ENCODE data around the gene CTDP1. TPM values are rescaled to one million over a fixed set of nuclear protein-coding genes. Genes with fewer than 3 reads are reported as not detected.

Gene CTDP1
- total RNA-seq, 1 experiment from 2014 or later, result 31.7 TPM

GRCh38 chr18:79659733-79660132, 19.9 kb upstream of the CTDP1 start:
- Histone ChIP-seq H2AFZ (ENCODE audit: low read length) (no peak overlapping the region), H3F3A (ENCODE audit: low read length, unreplicated experiment) (no peaks in the 10 kb centered on the region), H3K9me2 (replicated peaks; ENCODE audit: low read length) (no peaks in the 10 kb centered on the region), H3K9ac (ENCODE audit: low read length) (no peak overlapping the region), H3K9me3 (ENCODE audit: low read length) (no peaks in the 10 kb centered on the region), H3K79me2 (ENCODE audit: low read length) (no peaks in the 10 kb centered on the region), H3K4me1 (ENCODE audit: insufficient read depth, low read length) (peaks cover under 1% of the 10 kb centered on the region; the same call in 1 of the 2 replicates), H3K4me2 (ENCODE audit: low read length) (no peak overlapping the region), H3K4me3 (ENCODE audit: low read length) (no peak overlapping the region), H3K36me3 (ENCODE audit: low read depth, low read length) (no peaks in the 10 kb centered on the region), H3K27ac (ENCODE audit: low read length) (no peak overlapping the region), H3K27me3 (ENCODE audit: low read length) (no peaks in the 10 kb centered on the region), H4K20me1 (ENCODE audit: low read length) (no peaks in the 10 kb centered on the region)
- BruUV-seq (replicated peaks), result no TSS peak
- DNase-seq (no peak), ATAC-seq (no peak)
- ChIA-PET POLR2A (ENCODE audit: unreplicated experiment) (no interaction called here), CTCF (no interaction called here)
- intact Hi-C loops (cut with micrococcal nuclease), result no loop called here
- no peak for TF ChIP-seq EZH2phosphoT487 (IDR thresholded peaks at IDR 0.05; ENCODE audit: borderline replicate concordance, low read length)
- TF ChIP-seq EZH2 (IDR thresholded peaks at IDR 0.05; ENCODE audit: low read length, unreplicated experiment), result no peak
- no peak for TF ChIP-seq CTCF (conservative IDR thresholded peaks at IDR 0.05; ENCODE audit: low read depth, low read length)

- Histone ChIP-seq H3K4me1 (ENCODE audit: insufficient read depth, low read length) (peaks cover 9% of the 10 kb centered on the region), H3K9me3 (ENCODE audit: low read length) (no peaks in the 10 kb centered on the region), H3F3A (ENCODE audit: low read length, unreplicated experiment) (no peaks in the 10 kb centered on the region), H3K4me2 (ENCODE audit: low read length) (no peak overlapping the region), H3K27ac (ENCODE audit: low read length) (no peak overlapping the region), H3K36me3 (ENCODE audit: low read depth, low read length) (no peaks in the 10 kb centered on the region), H3K4me3 (ENCODE audit: low read length) (no peak overlapping the region), H2AFZ (ENCODE audit: low read length) (no peak overlapping the region), H3K79me2 (ENCODE audit: low read length) (no peaks in the 10 kb centered on the region), H3K9me2 (replicated peaks; ENCODE audit: low read length) (no peaks in the 10 kb centered on the region), H3K9ac (ENCODE audit: low read length) (no peak overlapping the region), H3K27me3 (ENCODE audit: low read length) (no peaks in the 10 kb centered on the region), H4K20me1 (ENCODE audit: low read length) (no peaks in the 10 kb centered on the region)
- ChIA-PET CTCF (no interaction called here), POLR2A (ENCODE audit: unreplicated experiment) (no interaction called here)
- intact Hi-C loops (cut with micrococcal nuclease), result no loop called here
- BruUV-seq (replicated peaks), result no TSS peak
- DNase-seq (no peak), ATAC-seq (no peak)
- TF ChIP-seq EZH2phosphoT487 (IDR thresholded peaks at IDR 0.05; ENCODE audit: borderline replicate concordance, low read length) (no peak), CTCF (conservative IDR thresholded peaks at IDR 0.05; ENCODE audit: low read depth, low read length) (no peak), EZH2 (IDR thresholded peaks at IDR 0.05; ENCODE audit: low read length, unreplicated experiment) (no peak)
Measured at GRCh38 chr18:79662034-79662433, 17.6 kb upstream of the CTDP1 start.

GRCh38 chr18:79662439-79662838, 17.2 kb upstream of the CTDP1 start:
- ChIA-PET POLR2A (ENCODE audit: unreplicated experiment) (no interaction called here), CTCF (no interaction called here)
- no peak for ATAC-seq
- no TSS peak for BruUV-seq (replicated peaks)
- H3K9ac ChIP-seq (ENCODE audit: low read length), result no peak overlapping the region
- H3K4me2 ChIP-seq (ENCODE audit: low read length), result no peak overlapping the region
- H3K36me3 ChIP-seq (ENCODE audit: low read depth, low read length), result no peaks in the 10 kb centered on the region
- H3K9me2 ChIP-seq (replicated peaks; ENCODE audit: low read length), result no peaks in the 10 kb centered on the region
- no peaks in the 10 kb centered on the region for H3K79me2 ChIP-seq (ENCODE audit: low read length)
- H3F3A ChIP-seq (ENCODE audit: low read length, unreplicated experiment), result no peaks in the 10 kb centered on the region
- TF ChIP-seq EZH2phosphoT487 (IDR thresholded peaks at IDR 0.05; ENCODE audit: borderline replicate concordance, low read length) (no peak), CTCF (conservative IDR thresholded peaks at IDR 0.05; ENCODE audit: low read depth, low read length) (no peak), EZH2 (IDR thresholded peaks at IDR 0.05; ENCODE audit: low read length, unreplicated experiment) (no peak)
- no peaks in the 10 kb centered on the region for H3K9me3 ChIP-seq (ENCODE audit: low read length)
- intact Hi-C loops (cut with micrococcal nuclease), result no loop called here
- no peak overlapping the region for H2AFZ ChIP-seq (ENCODE audit: low read length)
- no peaks in the 10 kb centered on the region for H3K27me3 ChIP-seq (ENCODE audit: low read length)
- no peaks in the 10 kb centered on the region for H4K20me1 ChIP-seq (ENCODE audit: low read length)
- no peak overlapping the region for H3K4me3 ChIP-seq (ENCODE audit: low read length)
- peaks cover 9% of the 10 kb centered on the region for H3K4me1 ChIP-seq (ENCODE audit: insufficient read depth, low read length)
- H3K27ac ChIP-seq (ENCODE audit: low read length), result no peak overlapping the region
- no peak for DNase-seq
